ENCODE results near the gene FLG. TPM values are rescaled to one million over a fixed set of nuclear protein-coding genes. Genes with fewer than 3 reads are reported as not detected.
"Not testable (repeated sequence)": the region's sequence is repeated elsewhere in the genome, so short reads cannot be mapped to it uniquely, and the experiment has no call there.

Gene FLG
- total RNA-seq, 1 experiment from 2014 or later, result 0.12 TPM

DNA sequence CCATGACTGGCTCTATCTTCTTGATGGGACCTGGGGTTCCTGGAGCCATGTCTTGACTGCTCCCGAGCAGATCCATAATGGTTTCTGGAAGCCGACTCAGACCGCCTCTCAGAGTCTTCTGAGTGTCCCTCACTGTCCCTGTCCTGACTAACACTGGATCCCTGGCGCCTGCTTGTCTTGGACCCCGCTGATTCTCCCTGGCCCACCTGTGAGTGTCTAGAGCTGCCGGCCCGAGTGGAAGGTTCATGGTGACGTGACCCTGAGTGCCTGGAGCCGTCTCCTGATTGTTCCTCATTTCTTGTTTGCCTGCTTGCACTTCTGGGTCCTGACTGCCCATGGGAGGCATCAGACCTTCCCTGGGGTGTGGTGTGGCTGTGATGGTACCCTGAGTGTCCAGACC lies 15.1 kb downstream of the FLG start:
- ChIA-PET POLR2A (interaction anchor here (1.2 kb wide), 1 partner anchor 25 kb away, joined by 3 read pairs; no protein-coding TSS in a partner anchor), CTCF (interaction anchor here (0.8 to 1.0 kb wide), 2 partner anchors 98 to 131 kb away, joined by 3 to 5 read pairs; no protein-coding TSS in a partner anchor)
- TF ChIP-seq, protein P1, sequence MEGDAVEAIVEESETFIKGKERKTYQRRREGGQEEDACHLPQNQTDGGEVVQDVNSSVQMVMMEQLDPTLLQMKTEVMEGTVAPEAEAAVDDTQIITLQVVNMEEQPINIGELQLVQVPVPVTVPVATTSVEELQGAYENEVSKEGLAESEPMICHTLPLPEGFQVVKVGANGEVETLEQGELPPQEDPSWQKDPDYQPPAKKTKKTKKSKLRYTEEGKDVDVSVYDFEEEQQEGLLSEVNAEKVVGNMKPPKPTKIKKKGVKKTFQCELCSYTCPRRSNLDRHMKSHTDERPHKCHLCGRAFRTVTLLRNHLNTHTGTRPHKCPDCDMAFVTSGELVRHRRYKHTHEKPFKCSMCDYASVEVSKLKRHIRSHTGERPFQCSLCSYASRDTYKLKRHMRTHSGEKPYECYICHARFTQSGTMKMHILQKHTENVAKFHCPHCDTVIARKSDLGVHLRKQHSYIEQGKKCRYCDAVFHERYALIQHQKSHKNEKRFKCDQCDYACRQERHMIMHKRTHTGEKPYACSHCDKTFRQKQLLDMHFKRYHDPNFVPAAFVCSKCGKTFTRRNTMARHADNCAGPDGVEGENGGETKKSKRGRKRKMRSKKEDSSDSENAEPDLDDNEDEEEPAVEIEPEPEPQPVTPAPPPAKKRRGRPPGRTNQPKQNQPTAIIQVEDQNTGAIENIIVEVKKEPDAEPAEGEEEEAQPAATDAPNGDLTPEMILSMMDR (IDR thresholded peaks at IDR 0.05; ENCODE audit: unreplicated experiment), result no peak
- no peak overlapping the region for H3K27ac Mint-ChIP-seq (ENCODE audit: low read depth, unreplicated experiment)
- no peak overlapping the region for H3K4me3 Mint-ChIP-seq (ENCODE audit: unreplicated experiment)
- intact Hi-C loops (cut with micrococcal nuclease), result no loop called here
- no peaks in the 10 kb centered on the region for H3K36me3 Mint-ChIP-seq (ENCODE audit: insufficient read depth, unreplicated experiment)
- no peaks in the 10 kb centered on the region for H3K4me1 Mint-ChIP-seq (ENCODE audit: insufficient read depth, unreplicated experiment)
- peaks cover 58% of the 10 kb centered on the region for H3K9me3 Mint-ChIP-seq (ENCODE audit: unreplicated experiment)
- no peak for DNase-seq (ENCODE audit: unreplicated experiment)
- no peaks in the 10 kb centered on the region for H3K27me3 Mint-ChIP-seq (ENCODE audit: insufficient read depth, unreplicated experiment)
- no TSS peak for BruUV-seq (replicated peaks)

DNA sequence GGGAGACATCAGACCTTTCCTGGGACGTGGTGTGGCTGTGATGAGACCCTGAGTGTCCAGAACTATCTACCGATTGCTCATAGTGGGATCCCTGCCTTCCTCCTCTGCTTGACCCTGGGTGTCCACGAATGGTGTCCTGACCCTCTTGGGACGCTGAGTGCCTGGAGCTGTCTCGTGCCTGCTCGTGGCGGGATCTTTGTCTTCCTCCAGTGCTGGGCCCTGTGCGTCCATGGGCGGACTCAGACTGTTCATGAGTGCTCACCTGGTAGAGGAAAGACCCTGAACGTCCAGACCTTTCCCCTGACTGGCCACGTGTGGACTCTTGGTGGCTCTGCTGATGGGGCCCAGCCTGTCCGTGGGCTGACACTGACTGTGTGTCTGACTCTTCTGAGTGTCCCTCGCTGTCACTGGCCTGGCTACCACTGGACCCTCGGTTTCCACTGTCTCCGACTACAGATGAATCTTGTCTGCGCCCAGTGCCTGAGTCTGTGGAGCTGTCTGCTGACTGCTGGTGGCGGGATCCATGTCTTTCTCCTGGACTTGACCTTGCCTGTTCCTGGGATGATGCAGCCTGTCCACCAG lies 15.6 kb downstream of the FLG start:
- H3K9me3 Mint-ChIP-seq (ENCODE audit: unreplicated experiment), result peaks cover 55% of the 10 kb centered on the region
- H3K4me1 Mint-ChIP-seq (ENCODE audit: insufficient read depth, unreplicated experiment); CTCF ChIA-PET; H3K4me3 Mint-ChIP-seq (ENCODE audit: unreplicated experiment); BruUV-seq (replicated peaks); H3K27ac Mint-ChIP-seq (ENCODE audit: low read depth, unreplicated experiment); H3K36me3 Mint-ChIP-seq (ENCODE audit: insufficient read depth, unreplicated experiment); DNase-seq (ENCODE audit: unreplicated experiment); intact Hi-C loops (cut with micrococcal nuclease); POLR2A ChIA-PET; H3K27me3 Mint-ChIP-seq (ENCODE audit: insufficient read depth, unreplicated experiment): not testable (repeated sequence)

DNA sequence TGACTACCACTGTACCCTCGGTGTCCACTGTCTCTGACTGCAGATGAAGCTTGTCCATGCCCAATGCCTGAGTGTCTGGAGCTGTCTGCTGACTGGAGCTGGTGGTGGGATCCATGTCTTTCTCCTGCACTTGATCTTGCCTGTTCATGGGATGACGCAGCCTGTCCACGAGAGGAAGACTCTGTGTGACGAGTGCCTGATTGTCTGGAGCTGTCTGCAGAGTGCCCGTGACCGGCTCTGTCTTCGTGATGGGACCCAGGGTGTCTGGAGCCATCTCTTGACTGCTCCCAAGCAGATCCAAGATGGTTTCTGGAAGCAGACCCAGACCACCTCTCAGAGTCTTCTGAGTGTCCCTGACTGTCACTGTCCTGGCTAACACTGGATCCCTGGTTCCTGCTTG lies 16.3 kb downstream of the FLG start:
- H3K27ac Mint-ChIP-seq (ENCODE audit: low read depth, unreplicated experiment); H3K27me3 Mint-ChIP-seq (ENCODE audit: insufficient read depth, unreplicated experiment); intact Hi-C loops (cut with micrococcal nuclease); H3K36me3 Mint-ChIP-seq (ENCODE audit: insufficient read depth, unreplicated experiment); DNase-seq (ENCODE audit: unreplicated experiment); POLR2A ChIA-PET; H3K4me3 Mint-ChIP-seq (ENCODE audit: unreplicated experiment); CTCF ChIA-PET; H3K4me1 Mint-ChIP-seq (ENCODE audit: insufficient read depth, unreplicated experiment); BruUV-seq (replicated peaks): not testable (repeated sequence)
- peaks cover 49% of the 10 kb centered on the region for H3K9me3 Mint-ChIP-seq (ENCODE audit: unreplicated experiment)

DNA sequence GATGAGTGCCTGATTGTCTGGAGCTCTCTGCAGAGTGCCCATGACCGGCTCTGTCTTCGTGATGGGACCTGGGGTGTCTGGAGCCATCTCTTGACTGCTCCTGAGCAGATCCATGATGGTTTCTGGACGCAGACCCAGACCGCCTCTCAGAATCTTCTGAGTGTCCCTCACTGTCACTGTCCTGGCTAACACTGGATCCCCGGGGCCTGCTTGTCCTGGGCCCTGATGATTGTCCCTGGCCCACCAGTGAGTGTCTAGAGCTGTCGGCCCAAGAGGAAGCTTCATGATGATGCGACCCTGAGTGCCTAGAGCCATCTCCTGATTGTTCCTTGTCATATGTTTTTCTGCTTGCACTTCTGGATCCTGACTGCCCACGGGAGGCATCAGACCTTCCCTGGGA lies 17.1 kb downstream of the FLG start:
- CTCF ChIA-PET, result interaction anchor here (0.6 kb wide), 1 partner anchor 272 kb away, joined by 3 read pairs; no protein-coding TSS in a partner anchor

DNA sequence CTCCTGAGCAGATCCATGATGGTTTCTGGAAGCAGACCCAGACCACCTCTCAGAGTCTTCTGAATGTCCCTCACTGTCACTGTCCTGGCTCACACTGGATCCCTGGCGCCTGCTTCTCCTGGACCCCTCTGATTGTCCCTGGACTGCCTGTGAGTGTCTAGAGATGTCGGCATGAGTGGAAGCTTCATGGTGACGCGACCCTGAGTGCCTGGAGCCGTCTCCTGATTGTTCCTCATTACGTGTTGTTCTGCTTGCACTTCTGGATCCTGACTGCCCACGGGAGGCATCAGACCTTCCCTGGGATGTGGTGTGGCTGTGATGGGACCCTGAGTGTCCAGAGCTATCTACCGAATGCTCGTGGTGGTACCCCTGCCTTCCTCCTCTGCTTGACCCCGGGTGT lies 18.9 kb downstream of the FLG start:
- H3K4me1 Mint-ChIP-seq (ENCODE audit: insufficient read depth, unreplicated experiment); BruUV-seq (replicated peaks); H3K36me3 Mint-ChIP-seq (ENCODE audit: insufficient read depth, unreplicated experiment); H3K27me3 Mint-ChIP-seq (ENCODE audit: insufficient read depth, unreplicated experiment); CTCF ChIA-PET; intact Hi-C loops (cut with micrococcal nuclease); POLR2A ChIA-PET; H3K27ac Mint-ChIP-seq (ENCODE audit: low read depth, unreplicated experiment); H3K4me3 Mint-ChIP-seq (ENCODE audit: unreplicated experiment); DNase-seq (ENCODE audit: unreplicated experiment): not testable (repeated sequence)
- H3K9me3 Mint-ChIP-seq (ENCODE audit: unreplicated experiment), result peaks cover 32% of the 10 kb centered on the region

More for the DNA sequence above, 17.1 kb downstream of the FLG start:
- peaks cover 47% of the 10 kb centered on the region for H3K9me3 Mint-ChIP-seq (ENCODE audit: unreplicated experiment)
- H3K27ac Mint-ChIP-seq (ENCODE audit: low read depth, unreplicated experiment); BruUV-seq (replicated peaks); intact Hi-C loops (cut with micrococcal nuclease); POLR2A ChIA-PET; H3K36me3 Mint-ChIP-seq (ENCODE audit: insufficient read depth, unreplicated experiment); H3K4me3 Mint-ChIP-seq (ENCODE audit: unreplicated experiment); H3K27me3 Mint-ChIP-seq (ENCODE audit: insufficient read depth, unreplicated experiment); H3K4me1 Mint-ChIP-seq (ENCODE audit: insufficient read depth, unreplicated experiment); DNase-seq (ENCODE audit: unreplicated experiment): not testable (repeated sequence)

DNA sequence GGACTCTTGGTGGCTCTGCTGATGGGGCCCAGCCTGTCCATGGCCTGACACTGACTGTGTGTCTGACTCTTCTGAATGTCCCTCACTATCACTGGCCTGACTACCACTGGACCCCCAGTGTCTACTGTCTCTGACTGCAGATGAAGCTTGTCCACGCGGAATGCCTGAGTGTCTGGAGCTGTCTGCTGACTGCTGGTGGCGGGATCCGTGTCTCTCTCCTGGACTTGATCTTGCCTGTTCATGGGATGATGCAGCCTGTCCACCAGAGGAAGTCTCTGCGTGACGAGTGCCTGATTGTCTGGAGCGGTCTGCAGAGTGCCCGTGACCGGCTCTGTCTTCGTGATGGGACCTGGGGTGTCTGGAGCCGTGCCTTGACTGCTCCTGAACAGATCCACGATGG lies 20.3 kb downstream of the FLG start:
- H3K27ac Mint-ChIP-seq (ENCODE audit: low read depth, unreplicated experiment), result not testable (repeated sequence)

DNA sequence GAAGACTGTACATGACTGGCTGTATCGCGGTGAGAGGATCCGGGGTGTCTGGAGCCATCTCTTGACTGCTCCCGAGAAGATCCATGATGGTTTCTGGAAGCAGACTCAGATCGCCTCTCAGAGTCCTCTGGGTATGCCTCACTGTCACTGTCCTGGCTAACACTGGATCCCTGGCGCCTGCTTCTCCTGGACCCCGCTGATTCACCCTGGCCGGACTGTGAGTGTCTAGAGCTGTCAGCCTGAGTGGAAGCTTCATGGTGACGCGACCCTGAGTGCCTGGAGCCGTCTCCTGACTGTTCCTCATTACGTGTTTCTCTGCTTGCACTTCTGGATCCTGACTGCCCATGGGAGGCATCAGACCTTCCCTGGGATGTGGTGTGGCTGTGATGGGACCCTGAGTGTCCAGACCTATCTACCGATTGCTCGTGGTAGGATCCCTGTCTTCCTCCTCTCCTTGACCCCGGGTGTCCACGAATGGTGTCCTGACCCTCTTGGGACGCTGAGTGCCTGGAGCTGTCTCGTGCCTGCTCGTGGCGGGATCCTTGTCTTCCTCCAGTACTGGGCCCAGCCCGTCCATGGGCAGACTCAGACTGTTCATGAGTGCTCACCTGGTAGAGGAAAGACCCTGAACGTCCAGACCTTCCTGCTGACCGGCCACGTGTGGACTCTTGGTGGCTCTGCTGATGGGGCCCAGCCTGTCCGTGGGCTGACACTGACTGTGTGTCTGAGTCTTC lies 21.7 kb downstream of the FLG start:
- H3K9me3 Mint-ChIP-seq (ENCODE audit: unreplicated experiment); H3K27ac Mint-ChIP-seq (ENCODE audit: low read depth, unreplicated experiment); BruUV-seq (replicated peaks); H3K36me3 Mint-ChIP-seq (ENCODE audit: insufficient read depth, unreplicated experiment); POLR2A ChIA-PET; H3K4me1 Mint-ChIP-seq (ENCODE audit: insufficient read depth, unreplicated experiment); CTCF ChIA-PET; H3K4me3 Mint-ChIP-seq (ENCODE audit: unreplicated experiment); intact Hi-C loops (cut with micrococcal nuclease); DNase-seq (ENCODE audit: unreplicated experiment): not testable (repeated sequence)
- peaks cover 34% of the 10 kb centered on the region for H3K27me3 Mint-ChIP-seq (ENCODE audit: insufficient read depth, unreplicated experiment)

More for the DNA sequence above, 20.3 kb downstream of the FLG start:
- DNase-seq (ENCODE audit: unreplicated experiment); intact Hi-C loops (cut with micrococcal nuclease); H3K36me3 Mint-ChIP-seq (ENCODE audit: insufficient read depth, unreplicated experiment); H3K4me3 Mint-ChIP-seq (ENCODE audit: unreplicated experiment); POLR2A ChIA-PET; H3K4me1 Mint-ChIP-seq (ENCODE audit: insufficient read depth, unreplicated experiment); BruUV-seq (replicated peaks): not testable (repeated sequence)
- CTCF ChIA-PET, result interaction anchor here (0.6 to 0.7 kb wide), 3 partner anchors 118 to 377 kb away, joined by 3 to 4 read pairs (median 3); no protein-coding TSS in a partner anchor
- H3K27me3 Mint-ChIP-seq (ENCODE audit: insufficient read depth, unreplicated experiment), result peaks cover 19% of the 10 kb centered on the region
- H3K9me3 Mint-ChIP-seq (ENCODE audit: unreplicated experiment), result peaks cover 19% of the 10 kb centered on the region

DNA sequence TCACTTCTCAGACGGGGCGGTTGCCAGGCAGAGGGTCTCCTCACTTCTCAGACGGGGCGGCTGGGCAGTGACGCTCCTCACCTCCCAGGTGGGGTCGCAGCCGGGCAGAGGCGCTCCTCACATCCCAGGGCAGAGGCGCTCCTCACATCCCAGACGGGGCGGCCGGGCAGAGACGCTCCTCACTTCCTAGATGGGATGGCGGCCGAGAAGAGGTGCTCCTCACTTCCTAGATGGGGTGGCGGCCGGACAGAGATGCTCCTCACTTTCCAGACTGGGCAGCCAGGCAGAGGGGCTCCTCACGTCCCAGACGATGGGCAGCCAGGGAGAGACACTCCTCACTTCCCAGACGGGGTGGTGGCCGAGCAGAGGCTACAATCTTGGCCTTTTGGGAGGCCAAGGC lies 68.6 kb downstream of the FLG start:
- H3K36me3 Mint-ChIP-seq (ENCODE audit: insufficient read depth, unreplicated experiment); H3K4me3 Mint-ChIP-seq (ENCODE audit: unreplicated experiment); H3K27me3 Mint-ChIP-seq (ENCODE audit: insufficient read depth, unreplicated experiment); POLR2A ChIA-PET; intact Hi-C loops (cut with micrococcal nuclease); BruUV-seq (replicated peaks); DNase-seq (ENCODE audit: unreplicated experiment); H3K27ac Mint-ChIP-seq (ENCODE audit: low read depth, unreplicated experiment): not testable (repeated sequence)
- H3K9me3 Mint-ChIP-seq (ENCODE audit: unreplicated experiment), result peaks cover 32% of the 10 kb centered on the region
- CTCF ChIA-PET, result interaction anchor here (1.5 kb wide), 1 partner anchor 29 kb away, joined by 3 read pairs; no protein-coding TSS in a partner anchor
- H3K4me1 Mint-ChIP-seq (ENCODE audit: insufficient read depth, unreplicated experiment), result peaks cover 13% of the 10 kb centered on the region

All from MCF 10A (cell line).